Neural progenitor cell (in vitro differentiated cells): Measurements from ENCODE around the gene DHX15. TPM values are rescaled to one million over a fixed set of nuclear protein-coding genes. Genes with fewer than 3 reads are reported as not detected.
"Not testable (repeated sequence)": the region's sequence is repeated elsewhere in the genome, so short reads cannot be mapped to it uniquely, and the experiment has no call there.

ENCODE experiments used
- DNase-seq: peaks from one replicate; pipeline ENCODE4 v3.0.0-alpha.2; 2016; ENCODE audit warnings: low spot score
- H2AFZ ChIP-seq: fragments of 200-600 bp; sonication (generic); replicated peaks from 2 replicates; pipeline ENCODE4 v1.6.1; 2016; ENCODE audit warnings: antibody characterized with exemption
- H3F3A ChIP-seq: fragments of 200-600 bp; sonication (generic); 2 replicates; pipeline ENCODE4 v1.6.1; 2016; ENCODE audit warnings: antibody characterized with exemption, low read depth
- H3K27ac ChIP-seq: fragments of 200-600 bp; sonication (generic); 2 replicates; pipeline ENCODE4 v1.5.1; 2016; ENCODE audit warnings: mild to moderate bottlenecking
- H3K27me3 ChIP-seq: fragments of 200-600 bp; sonication (generic); 2 replicates; pipeline ENCODE4 v1.6.1; 2016; ENCODE audit warnings: mild to moderate bottlenecking, moderate library complexity
- H3K36me3 ChIP-seq: fragments of 200-600 bp; sonication (generic); 2 replicates; pipeline ENCODE4 v1.5.1; 2016
- H3K4me1 ChIP-seq: fragments of 200-600 bp; sonication (generic); 2 replicates; pipeline ENCODE4 v1.6.1; 2016; ENCODE audit warnings: mixed run types
- H3K4me2 ChIP-seq: fragments of 200-600 bp; sonication (generic); 2 replicates; pipeline ENCODE4 v1.6.1; 2016
- H3K4me3 ChIP-seq: fragments of 200-600 bp; sonication (generic); 2 replicates; pipeline ENCODE4 v1.5.1; 2016
- H3K79me2 ChIP-seq: fragments of 200-600 bp; sonication (generic); 2 replicates; pipeline ENCODE4 v1.6.1; 2016; ENCODE audit warnings: low read depth
- H3K9ac ChIP-seq: fragments of 200-600 bp; sonication (generic); 2 replicates; pipeline ENCODE4 v1.6.1; 2016
- H3K9me3 ChIP-seq: fragments of 200-600 bp; sonication (generic); 2 replicates; pipeline ENCODE4 v1.5.1; 2016; ENCODE audit warnings: low read depth
- H4K20me1 ChIP-seq: fragments of 200-600 bp; sonication (generic); 2 replicates; pipeline ENCODE4 v1.6.1; 2016; ENCODE audit warnings: low read depth
- H3K27ac Mint-ChIP-seq: 3 replicates; pipeline ENCODE4 v1.8.0; 2021; ENCODE audit warnings: mixed read lengths
- H3K27me3 Mint-ChIP-seq: 2 replicates; pipeline ENCODE4 v1.8.0; 2022; ENCODE audit warnings: low read depth, mild to moderate bottlenecking, inconsistent platforms, moderate library complexity, mixed read lengths; ENCODE audit not compliant: insufficient read depth
- H3K36me3 Mint-ChIP-seq: 3 replicates; pipeline ENCODE4 v1.8.0; 2021; ENCODE audit warnings: mixed read lengths
- H3K4me1 Mint-ChIP-seq: 3 replicates; pipeline ENCODE4 v1.8.0; 2021; ENCODE audit warnings: mixed read lengths
- H3K4me3 Mint-ChIP-seq: 3 replicates; pipeline ENCODE4 v1.8.0; 2021; ENCODE audit warnings: mild to moderate bottlenecking, moderate library complexity, mixed read lengths
- H3K9me3 Mint-ChIP-seq: 3 replicates; pipeline ENCODE4 v1.8.0; 2020; ENCODE audit warnings: mixed read lengths
- EZH2 ChIP-seq: fragments of 200-600 bp; sonication (generic); IDR thresholded peaks from 2 replicates; pipeline ENCODE4 v1.6.1; 2017; ENCODE audit warnings: antibody characterized with exemption, mild to moderate bottlenecking, moderate library complexity
- EZH2phosphoT487 ChIP-seq: fragments of 200-600 bp; sonication (generic); IDR thresholded peaks from 2 replicates; pipeline ENCODE4 v1.6.1; 2017; ENCODE audit warnings: antibody characterized with exemption
- total RNA-seq: library from RNA; depleted of rRNA; stranded (reverse); fragments of >200 nt; gene quantifications from 2 replicates; pipeline ENCODE4 v1.2.3, GENCODE V29; 2015; ENCODE audit warnings: low replicate concordance
- TF ChIP-seq, protein P1 (sequence below): fragments of 200-600 bp; sonication (generic); IDR thresholded peaks from 2 replicates; pipeline ENCODE4 v1.5.1; 2017; ENCODE audit warnings: antibody characterized with exemption, mild to moderate bottlenecking

DHX15 gene
- total RNA-seq, 1 donor from 2014 or later = 410 TPM

DNA sequence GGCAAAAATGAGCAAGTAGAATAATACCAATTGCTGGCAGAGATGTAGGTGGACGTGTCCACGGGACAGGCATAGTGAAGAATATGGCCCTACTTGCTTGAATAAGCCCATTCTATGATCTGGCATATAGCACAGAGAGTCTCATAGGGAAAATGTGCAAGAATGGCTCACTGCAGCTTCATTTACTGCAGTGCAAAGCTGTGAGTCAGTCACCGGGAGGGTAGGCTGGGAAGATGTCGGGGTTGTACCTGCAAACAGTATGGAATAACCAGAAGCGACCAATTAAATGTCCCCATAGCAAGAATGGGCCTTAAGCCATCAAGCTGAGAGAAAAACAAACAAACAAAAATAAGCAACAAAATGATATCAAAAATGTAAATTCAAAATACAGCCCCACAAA lies 74.3 kb downstream of the DHX15 start:
- DNase-seq = no peak
- Histone ChIP-seq H3K36me3 (no peaks in the 10 kb centered on the region), H3K4me1 (no peaks in the 10 kb centered on the region), H3K9me3 (no peaks in the 10 kb centered on the region), H3K79me2 (no peaks in the 10 kb centered on the region), H4K20me1 (no peaks in the 10 kb centered on the region), H3F3A (peaks cover 14% of the 10 kb centered on the region), H3K4me3 (no peak overlapping the region), H3K4me2 (no peak overlapping the region), H3K9ac (no peak overlapping the region), H3K27ac (no peak overlapping the region), H2AFZ (no peak overlapping the region), H3K27me3 (no peaks in the 10 kb centered on the region)
- Mint-ChIP-seq H3K27ac (no peak overlapping the region), H3K4me3 (no peak overlapping the region), H3K36me3 (peaks cover 14% of the 10 kb centered on the region), H3K9me3 (no peaks in the 10 kb centered on the region), H3K4me1 (no peaks in the 10 kb centered on the region), H3K27me3 (peaks cover 4% of the 10 kb centered on the region)
- TF ChIP-seq, protein P1, sequence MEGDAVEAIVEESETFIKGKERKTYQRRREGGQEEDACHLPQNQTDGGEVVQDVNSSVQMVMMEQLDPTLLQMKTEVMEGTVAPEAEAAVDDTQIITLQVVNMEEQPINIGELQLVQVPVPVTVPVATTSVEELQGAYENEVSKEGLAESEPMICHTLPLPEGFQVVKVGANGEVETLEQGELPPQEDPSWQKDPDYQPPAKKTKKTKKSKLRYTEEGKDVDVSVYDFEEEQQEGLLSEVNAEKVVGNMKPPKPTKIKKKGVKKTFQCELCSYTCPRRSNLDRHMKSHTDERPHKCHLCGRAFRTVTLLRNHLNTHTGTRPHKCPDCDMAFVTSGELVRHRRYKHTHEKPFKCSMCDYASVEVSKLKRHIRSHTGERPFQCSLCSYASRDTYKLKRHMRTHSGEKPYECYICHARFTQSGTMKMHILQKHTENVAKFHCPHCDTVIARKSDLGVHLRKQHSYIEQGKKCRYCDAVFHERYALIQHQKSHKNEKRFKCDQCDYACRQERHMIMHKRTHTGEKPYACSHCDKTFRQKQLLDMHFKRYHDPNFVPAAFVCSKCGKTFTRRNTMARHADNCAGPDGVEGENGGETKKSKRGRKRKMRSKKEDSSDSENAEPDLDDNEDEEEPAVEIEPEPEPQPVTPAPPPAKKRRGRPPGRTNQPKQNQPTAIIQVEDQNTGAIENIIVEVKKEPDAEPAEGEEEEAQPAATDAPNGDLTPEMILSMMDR = no peak
- TF ChIP-seq EZH2phosphoT487 (no peak), EZH2 (no peak)

DNA sequence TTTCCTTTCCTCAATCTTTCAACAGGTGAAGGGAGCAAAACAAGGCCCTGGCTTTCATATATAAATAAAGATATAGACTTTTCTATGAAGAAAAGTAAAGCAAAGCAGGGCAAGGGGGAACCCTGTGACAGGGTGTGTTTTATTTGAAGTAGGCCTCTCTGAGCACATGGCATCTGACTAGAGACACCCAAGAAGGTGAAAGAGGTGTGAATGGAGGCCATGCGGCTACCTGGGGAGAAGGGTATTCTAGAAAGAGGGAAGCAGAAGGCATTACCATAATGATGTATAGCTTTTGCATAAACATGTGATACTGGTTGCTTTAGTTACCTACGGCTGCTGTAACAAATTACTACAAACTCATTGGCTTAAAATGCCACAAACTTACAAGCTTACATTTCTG lies 75.8 kb downstream of the DHX15 start:
- Histone ChIP-seq H3F3A (peaks cover 7% of the 10 kb centered on the region), H3K4me1 (no peaks in the 10 kb centered on the region), H3K27ac (no peak overlapping the region), H3K4me3 (no peak overlapping the region), H3K9ac (no peak overlapping the region), H3K27me3 (no peaks in the 10 kb centered on the region), H3K9me3 (no peaks in the 10 kb centered on the region), H4K20me1 (no peaks in the 10 kb centered on the region), H3K4me2 (no peak overlapping the region), H2AFZ (no peak overlapping the region), H3K36me3 (no peaks in the 10 kb centered on the region), H3K79me2 (no peaks in the 10 kb centered on the region)
- H3K27me3 Mint-ChIP-seq = peaks cover 4% of the 10 kb centered on the region
- TF ChIP-seq, protein P1 = no peak
- TF ChIP-seq EZH2phosphoT487 (no peak), EZH2 (no peak)
- H3K36me3 Mint-ChIP-seq = peaks cover 10% of the 10 kb centered on the region
- no peak overlapping the region for H3K27ac Mint-ChIP-seq
- DNase-seq = no peak
- H3K9me3 Mint-ChIP-seq = no peaks in the 10 kb centered on the region
- H3K4me1 Mint-ChIP-seq = no peaks in the 10 kb centered on the region
- no peak overlapping the region for H3K4me3 Mint-ChIP-seq

DNA sequence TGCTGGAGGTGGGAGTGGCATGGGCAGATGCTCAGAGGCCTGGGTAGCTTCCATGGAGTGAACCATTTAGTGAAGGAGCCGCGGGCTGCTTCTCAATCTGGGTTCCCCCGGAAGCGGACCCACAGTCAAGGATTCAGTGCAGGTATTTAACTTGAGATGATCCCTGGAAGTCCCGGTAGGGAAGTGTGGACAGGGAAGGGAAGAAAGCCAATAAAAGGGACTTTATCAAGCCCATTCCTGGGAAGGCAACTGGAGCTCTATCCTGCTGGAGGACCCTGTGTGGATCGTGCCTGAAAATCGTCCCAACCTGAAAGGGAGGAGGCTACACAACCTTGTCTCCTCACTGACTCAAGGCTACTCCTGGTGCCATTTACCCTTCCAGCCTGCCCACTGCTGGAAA lies 76.9 kb downstream of the DHX15 start:
- Mint-ChIP-seq H3K4me1 (no peaks in the 10 kb centered on the region), H3K9me3 (no peaks in the 10 kb centered on the region), H3K27me3 (peaks cover 6% of the 10 kb centered on the region), H3K36me3 (peaks cover 10% of the 10 kb centered on the region), H3K27ac (no peak overlapping the region), H3K4me3 (no peak overlapping the region)
- H2AFZ ChIP-seq = no peak overlapping the region
- TF ChIP-seq EZH2 (no peak), EZH2phosphoT487 (no peak)
- TF ChIP-seq, protein P1 = no peak
- H3K36me3 ChIP-seq = no peaks in the 10 kb centered on the region
- H3K79me2 ChIP-seq = no peaks in the 10 kb centered on the region
- no peaks in the 10 kb centered on the region for H4K20me1 ChIP-seq
- no peaks in the 10 kb centered on the region for H3K4me1 ChIP-seq
- H3K9ac ChIP-seq = no peak overlapping the region
- H3K4me3 ChIP-seq = no peak overlapping the region
- no peak for DNase-seq
- no peaks in the 10 kb centered on the region for H3K9me3 ChIP-seq
- H3K4me2 ChIP-seq = no peak overlapping the region
- no peak overlapping the region for H3K27ac ChIP-seq
- H3F3A ChIP-seq = peaks cover 7% of the 10 kb centered on the region
- peaks cover 10% of the 10 kb centered on the region for H3K27me3 ChIP-seq

DNA sequence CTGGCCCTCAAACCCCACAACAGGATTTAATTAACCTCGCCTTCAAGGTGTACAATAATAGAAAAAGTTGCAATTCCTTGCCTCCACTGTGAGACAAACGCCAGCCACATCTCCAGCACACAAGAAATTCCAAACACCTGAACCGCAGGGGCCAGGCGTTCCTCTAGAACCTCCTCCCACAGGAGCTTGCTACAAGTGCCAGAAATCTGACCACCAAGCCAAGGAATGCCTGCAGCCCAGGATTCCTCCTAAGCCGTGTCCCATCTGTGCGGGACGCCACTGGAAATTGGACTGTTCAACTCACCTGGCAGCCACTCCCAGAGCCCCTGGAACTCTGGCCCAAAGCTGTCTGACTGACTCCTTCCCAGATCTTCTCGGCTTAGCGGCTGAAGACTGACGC lies 81.3 kb downstream of the DHX15 start:
- H3K4me1 Mint-ChIP-seq, H3K36me3 ChIP-seq, H3K9me3 Mint-ChIP-seq, H3K4me3 Mint-ChIP-seq, H3K36me3 Mint-ChIP-seq, H2AFZ ChIP-seq, H3K4me3 ChIP-seq, H3K9ac ChIP-seq, H3K27ac Mint-ChIP-seq, H3K27me3 Mint-ChIP-seq, H4K20me1 ChIP-seq, H3F3A ChIP-seq, H3K4me2 ChIP-seq, H3K79me2 ChIP-seq, H3K4me1 ChIP-seq, DNase-seq, H3K27ac ChIP-seq, H3K9me3 ChIP-seq: not testable (repeated sequence)
- H3K27me3 ChIP-seq = peaks cover 37% of the 10 kb centered on the region
